Uterus (tissue), 4 donors: ENCODE data around the gene GRM8. TPM values are rescaled to one million over a fixed set of nuclear protein-coding genes. Genes with fewer than 3 reads are reported as not detected.

Experiments used
- DNase-seq, 2 donors: peaks; one replicate each; pipeline ENCODE4 v3.0.0-alpha.2; 2019 to 2020
- H3K27ac ChIP-seq, 2 donors: fragments of 200-600 bp; sonication (generic); 1 replicate in 1 of 2; 2 replicates in 1 of 2; pipeline ENCODE4 v1.5.1; 2016 to 2018
- H3K27me3 ChIP-seq, 2 donors: fragments of 200-600 bp; sonication (generic); one replicate each; pipeline ENCODE4 v1.5.1; 2018 to 2019; ENCODE audit warnings: control low read depth in 1 of 2
- H3K36me3 ChIP-seq, 2 donors: fragments of 200-600 bp; sonication (generic); one replicate each; pipeline ENCODE4 v1.5.1; 2019; ENCODE audit warnings: control low read depth in 1 of 2
- H3K4me1 ChIP-seq, 2 donors: fragments of 200-600 bp; sonication (generic); one replicate each; pipeline ENCODE4 v1.5.1; 2018 to 2019; ENCODE audit warnings: control low read depth in 1 of 2
- H3K4me3 ChIP-seq, 2 donors: fragments of 200-600 bp; sonication (generic); 1 replicate in 1 of 2; 2 replicates in 1 of 2; pipeline ENCODE4 v1.5.1; 2018 to 2019; ENCODE audit warnings: mild to moderate bottlenecking in 1 of 2
- H3K9me3 ChIP-seq, 2 donors: fragments of 200-600 bp; sonication (generic); one replicate each; pipeline ENCODE4 v1.5.1; 2019; ENCODE audit warnings: control low read depth in 1 of 2
- POLR2A ChIP-seq, 2 donors: fragments of 450-650 bp; IDR thresholded peaks; one replicate each; pipeline ENCODE4 v1.6.1; 2016; ENCODE audit warnings: antibody characterized with exemption in 2 of 2, mild to moderate bottlenecking in 1 of 2, moderate library complexity in 1 of 2
- intact Hi-C: fragments of 100-400 bp; cut with DNase I; formaldehyde crosslinking; loops from one replicate; pipeline ENCODE4 v1.15.1; 2023; ENCODE audit warnings: low total_unique reads
- total RNA-seq, 4 donors: library from RNA; depleted of rRNA in 3 of 4; stranded (reverse); fragments of >200 nt in 3 of 4; gene quantifications; one replicate each; pipeline versions ENCODE4 v1.1.0 to v1.2.4, GENCODE V29; 2014 to 2023
- TF ChIP-seq, protein P1 (sequence below), 4 experiments: fragments of 200-600 bp in 2 of 4; fragments of 450-650 bp in 2 of 4; sonication (generic) in 2 of 4; IDR thresholded peaks; one replicate each; pipeline ENCODE4 v1.5.1; 2016 to 2019; ENCODE audit warnings: antibody characterized with exemption in 4 of 4, mild to moderate bottlenecking in 2 of 4, moderate library complexity in 1 of 4
- donor health status: DM: yes; HTN: yes; CAD: no.

GRM8 gene
- total RNA-seq, 4 donors from 2014 or later, result 3.9 TPM; not detected in 3

DNA sequence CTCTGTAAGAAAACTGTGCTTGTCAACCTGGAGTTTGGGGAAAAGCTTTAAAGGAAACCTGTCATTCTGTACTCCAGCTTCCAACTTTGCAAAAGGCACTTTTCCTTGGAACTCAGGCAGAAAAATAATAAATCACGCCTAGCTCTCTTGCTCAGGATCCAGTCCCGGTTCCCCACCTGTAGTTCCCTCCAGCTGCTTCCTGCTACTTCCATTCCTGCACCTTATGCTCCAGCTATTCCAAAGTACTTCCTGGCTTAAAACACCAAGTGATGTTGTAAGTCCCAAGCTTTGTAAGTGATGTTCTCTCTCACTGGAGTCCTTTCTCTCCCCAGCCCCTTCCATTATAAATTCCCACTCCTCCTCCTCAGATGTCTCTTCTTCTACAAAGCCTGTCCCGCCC, 98.6 kb downstream of the GRM8 start:
- Histone ChIP-seq H3K4me1 (no peaks in the 10 kb centered on the region), H3K4me3 (no peak overlapping the region), H3K27ac (no peak overlapping the region), H3K36me3 (no peaks in the 10 kb centered on the region), H3K9me3 (no peaks in the 10 kb centered on the region), H3K27me3 (no peaks in the 10 kb centered on the region)
- intact Hi-C loops, result no loop called here
- TF ChIP-seq, protein P1, sequence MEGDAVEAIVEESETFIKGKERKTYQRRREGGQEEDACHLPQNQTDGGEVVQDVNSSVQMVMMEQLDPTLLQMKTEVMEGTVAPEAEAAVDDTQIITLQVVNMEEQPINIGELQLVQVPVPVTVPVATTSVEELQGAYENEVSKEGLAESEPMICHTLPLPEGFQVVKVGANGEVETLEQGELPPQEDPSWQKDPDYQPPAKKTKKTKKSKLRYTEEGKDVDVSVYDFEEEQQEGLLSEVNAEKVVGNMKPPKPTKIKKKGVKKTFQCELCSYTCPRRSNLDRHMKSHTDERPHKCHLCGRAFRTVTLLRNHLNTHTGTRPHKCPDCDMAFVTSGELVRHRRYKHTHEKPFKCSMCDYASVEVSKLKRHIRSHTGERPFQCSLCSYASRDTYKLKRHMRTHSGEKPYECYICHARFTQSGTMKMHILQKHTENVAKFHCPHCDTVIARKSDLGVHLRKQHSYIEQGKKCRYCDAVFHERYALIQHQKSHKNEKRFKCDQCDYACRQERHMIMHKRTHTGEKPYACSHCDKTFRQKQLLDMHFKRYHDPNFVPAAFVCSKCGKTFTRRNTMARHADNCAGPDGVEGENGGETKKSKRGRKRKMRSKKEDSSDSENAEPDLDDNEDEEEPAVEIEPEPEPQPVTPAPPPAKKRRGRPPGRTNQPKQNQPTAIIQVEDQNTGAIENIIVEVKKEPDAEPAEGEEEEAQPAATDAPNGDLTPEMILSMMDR (IDR thresholded peaks at IDR 0.05), result no peak
- no peak for TF ChIP-seq POLR2A (IDR thresholded peaks at IDR 0.05)
- no peak for DNase-seq

DNA sequence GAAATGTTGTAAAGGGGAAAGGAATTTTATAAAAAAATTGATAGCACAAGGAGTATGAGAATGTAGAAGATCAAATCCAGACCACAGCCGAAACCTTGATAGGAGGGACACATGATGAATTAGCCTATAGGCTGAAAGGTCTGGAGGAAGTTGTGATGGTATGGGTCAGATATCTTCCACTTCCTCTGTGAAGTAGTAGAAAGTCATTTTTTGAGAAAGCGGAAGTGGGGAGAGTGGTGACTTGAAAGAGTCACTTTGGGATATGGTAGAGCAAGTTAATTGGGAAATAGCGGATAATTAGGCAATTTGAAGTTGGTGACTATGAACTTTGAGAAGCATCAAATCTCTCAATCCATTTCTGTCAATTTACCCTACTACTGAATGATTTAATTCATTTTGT, 99.4 kb downstream of the GRM8 start:
- no peak for DNase-seq
- Histone ChIP-seq H3K27me3 (no peaks in the 10 kb centered on the region), H3K36me3 (no peaks in the 10 kb centered on the region), H3K4me1 (no peaks in the 10 kb centered on the region), H3K4me3 (no peak overlapping the region), H3K9me3 (no peaks in the 10 kb centered on the region), H3K27ac (no peak overlapping the region)
- TF ChIP-seq POLR2A (IDR thresholded peaks at IDR 0.05), result no peak
- TF ChIP-seq, protein P1 (IDR thresholded peaks at IDR 0.05), result no peak
- intact Hi-C loops, result no loop called here

GRCh38 chr7:127152423-127152822, 100.3 kb downstream of the GRM8 start:
- no peak overlapping the region for H3K4me3 ChIP-seq
- H3K27me3 ChIP-seq, result no peaks in the 10 kb centered on the region
- TF ChIP-seq POLR2A (IDR thresholded peaks at IDR 0.05), result no peak
- TF ChIP-seq, protein P1 (IDR thresholded peaks at IDR 0.05), result no peak
- H3K27ac ChIP-seq, result no peak overlapping the region
- no peak for DNase-seq
- no peaks in the 10 kb centered on the region for H3K9me3 ChIP-seq
- intact Hi-C loops, result no loop called here
- no peaks in the 10 kb centered on the region for H3K36me3 ChIP-seq
- no peaks in the 10 kb centered on the region for H3K4me1 ChIP-seq

DNA sequence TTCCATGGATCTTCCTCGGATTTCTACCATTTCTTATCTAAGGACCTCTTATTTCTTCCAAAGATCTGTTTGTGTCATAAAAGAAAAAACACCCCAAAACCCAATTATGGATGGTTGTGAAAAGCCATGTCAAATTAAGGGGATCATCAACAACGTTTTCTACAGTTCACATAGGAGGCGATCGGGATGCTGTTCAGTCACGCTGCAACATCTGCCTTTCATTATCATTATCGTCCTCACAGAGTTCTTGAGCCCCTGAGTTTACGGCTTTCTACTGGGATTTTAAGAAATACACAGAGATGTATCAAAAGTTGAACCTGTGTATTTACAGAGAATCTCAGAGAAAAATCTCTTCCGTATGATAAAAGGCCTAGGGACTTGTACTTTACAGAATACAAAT, 101.4 kb downstream of the GRM8 start:
- Histone ChIP-seq H3K9me3 (no peaks in the 10 kb centered on the region), H3K27ac (no peak overlapping the region), H3K4me3 (no peak overlapping the region), H3K27me3 (no peaks in the 10 kb centered on the region), H3K4me1 (no peaks in the 10 kb centered on the region), H3K36me3 (no peaks in the 10 kb centered on the region)
- no peak for DNase-seq
- intact Hi-C loops, result no loop called here
- no peak for TF ChIP-seq POLR2A (IDR thresholded peaks at IDR 0.05)
- TF ChIP-seq, protein P1 (IDR thresholded peaks at IDR 0.05), result no peak

- TF ChIP-seq, protein P1 (IDR thresholded peaks at IDR 0.05), result no peak
- no peak for TF ChIP-seq POLR2A (IDR thresholded peaks at IDR 0.05)
- Histone ChIP-seq H3K4me3 (no peak overlapping the region), H3K36me3 (no peaks in the 10 kb centered on the region), H3K27ac (no peak overlapping the region), H3K4me1 (no peaks in the 10 kb centered on the region), H3K9me3 (no peaks in the 10 kb centered on the region), H3K27me3 (no peaks in the 10 kb centered on the region)
- intact Hi-C loops, result no loop called here
- DNase-seq, result no peak
These were observed 102.2 kb downstream of the GRM8 start for GRCh38 chr7:127150543-127150942.
